Activated CD8-positive, alpha-beta T cell treated with anti-CD3 and anti-CD28 coated beads for 36 hours (primary cell): ENCODE measurements around the gene TMEM165. TPM values are rescaled to one million over a fixed set of nuclear protein-coding genes. Genes with fewer than 3 reads are reported as not detected.

Source experiments
- ATAC-seq: fragments of 200-7000 bp; cut with Tn5 transposase; one replicate; pipeline ENCODE4 v1.10.0; 2021; ENCODE audit warnings: mild to moderate bottlenecking, moderate library complexity
- CTCF ChIA-PET: fragments of 350-600 bp; sonication (Branson Sonifier 250); formaldehyde crosslinking; loops from one replicate; lab custom pipeline; 2021; ENCODE audit warnings: antibody characterized with exemption; lab: Charles Lee
- POLR2A ChIA-PET: fragments of 350-600 bp; sonication (Branson Sonifier 250); formaldehyde crosslinking; loops from one replicate; lab custom pipeline; 2021; ENCODE audit warnings: antibody characterized with exemption; lab: Charles Lee
- DNase-seq: peaks from one replicate; pipeline ENCODE4 v3.0.0-alpha.2; 2020
- H3K27ac Mint-ChIP-seq: one replicate; pipeline ENCODE4 v1.8.0; 2021; ENCODE audit warnings: mild to moderate bottlenecking, mixed read lengths
- H3K27me3 Mint-ChIP-seq: one replicate; pipeline ENCODE4 v1.8.0; 2021; ENCODE audit warnings: mixed read lengths
- H3K36me3 Mint-ChIP-seq: one replicate; pipeline ENCODE4 v1.8.0; 2021; ENCODE audit warnings: low read depth, mixed read lengths
- H3K4me1 Mint-ChIP-seq: one replicate; pipeline ENCODE4 v1.8.0; 2021; ENCODE audit warnings: low read depth, mixed read lengths
- H3K4me3 Mint-ChIP-seq: one replicate; pipeline ENCODE4 v1.8.0; 2021; ENCODE audit warnings: mild to moderate bottlenecking, moderate library complexity, mixed read lengths
- H3K9me3 Mint-ChIP-seq: one replicate; pipeline ENCODE4 v1.8.0; 2021; ENCODE audit warnings: mixed read lengths
- intact Hi-C: fragments of 100-400 bp; cut with micrococcal nuclease; formaldehyde crosslinking; loops from one replicate; pipeline ENCODE4 v1.10.0; 2022
- total RNA-seq, 2 experiments: library from RNA; stranded (reverse); gene quantifications; one replicate each; pipeline ENCODE4 v1.2.3, GENCODE V29; 2021
- TF ChIP-seq, protein P1 (sequence below): fragments of 200-600 bp; IDR thresholded peaks from one replicate; pipeline ENCODE4 v1.8.0; 2022; ENCODE audit warnings: antibody characterized with exemption, mild to moderate bottlenecking

TMEM165 gene
- total RNA-seq, 2 experiments from 2014 or later, result 46.6 to 46.9 TPM

DNA sequence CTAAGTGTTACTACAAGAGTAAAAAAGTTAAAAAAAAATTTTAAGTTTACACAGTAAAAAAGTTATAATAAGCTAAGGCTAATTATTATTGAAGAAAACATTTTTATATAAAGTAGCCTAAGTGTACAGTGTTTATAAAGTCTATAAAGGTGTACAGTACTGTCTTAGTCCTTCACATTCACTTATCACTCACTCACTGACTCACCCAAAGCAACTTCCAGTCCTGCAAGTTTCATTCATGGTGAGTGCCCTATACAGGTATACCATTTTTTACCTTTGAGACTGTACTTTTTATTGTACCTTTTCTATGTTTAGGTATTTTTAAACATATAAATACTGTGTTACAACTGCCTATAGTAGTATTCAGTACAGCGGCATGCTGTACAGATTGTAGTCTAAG lies 74.2 kb downstream of the TMEM165 start:
- ChIA-PET CTCF (interaction anchor here (1.0 kb wide), 1 partner anchor 397 kb away, joined by 3 read pairs; no protein-coding TSS in a partner anchor), POLR2A (interaction anchor here (0.7 kb wide), 1 partner anchor 116 kb away, joined by 3 read pairs; no protein-coding TSS in a partner anchor)
- intact Hi-C loops, result no loop called here
- DNase-seq (no peak), ATAC-seq (no peak)
- H3K27me3 Mint-ChIP-seq, result no peaks in the 10 kb centered on the region
- H3K4me1 Mint-ChIP-seq, result peaks cover 2% of the 10 kb centered on the region
- no peak overlapping the region for H3K4me3 Mint-ChIP-seq
- peaks cover 8% of the 10 kb centered on the region for H3K9me3 Mint-ChIP-seq
- no peak overlapping the region for H3K27ac Mint-ChIP-seq
- TF ChIP-seq, protein P1, sequence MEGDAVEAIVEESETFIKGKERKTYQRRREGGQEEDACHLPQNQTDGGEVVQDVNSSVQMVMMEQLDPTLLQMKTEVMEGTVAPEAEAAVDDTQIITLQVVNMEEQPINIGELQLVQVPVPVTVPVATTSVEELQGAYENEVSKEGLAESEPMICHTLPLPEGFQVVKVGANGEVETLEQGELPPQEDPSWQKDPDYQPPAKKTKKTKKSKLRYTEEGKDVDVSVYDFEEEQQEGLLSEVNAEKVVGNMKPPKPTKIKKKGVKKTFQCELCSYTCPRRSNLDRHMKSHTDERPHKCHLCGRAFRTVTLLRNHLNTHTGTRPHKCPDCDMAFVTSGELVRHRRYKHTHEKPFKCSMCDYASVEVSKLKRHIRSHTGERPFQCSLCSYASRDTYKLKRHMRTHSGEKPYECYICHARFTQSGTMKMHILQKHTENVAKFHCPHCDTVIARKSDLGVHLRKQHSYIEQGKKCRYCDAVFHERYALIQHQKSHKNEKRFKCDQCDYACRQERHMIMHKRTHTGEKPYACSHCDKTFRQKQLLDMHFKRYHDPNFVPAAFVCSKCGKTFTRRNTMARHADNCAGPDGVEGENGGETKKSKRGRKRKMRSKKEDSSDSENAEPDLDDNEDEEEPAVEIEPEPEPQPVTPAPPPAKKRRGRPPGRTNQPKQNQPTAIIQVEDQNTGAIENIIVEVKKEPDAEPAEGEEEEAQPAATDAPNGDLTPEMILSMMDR, result no peak
- peaks cover 23% of the 10 kb centered on the region for H3K36me3 Mint-ChIP-seq

Other genes starting within 250 kb of the TMEM165 start
- 10 to 100 TPM; 12.9 to 15.9 TPM for gene SRD5A3, start 49.7 kb upstream of the TMEM165 start, total RNA-seq
- 1 to 10 TPM; 8.2 to 8.8 TPM for gene CLOCK, start 151.0 kb downstream of the TMEM165 start, total RNA-seq
- gene PDCL2, start 196.3 kb downstream of the TMEM165 start, total RNA-seq, result not detected
- under 1 TPM in 1 of 2 experiments, not detected in 1; 0.41 TPM for gene NMU, start 240.3 kb downstream of the TMEM165 start, total RNA-seq